GM13977 (cell line): Measurements from ENCODE around the gene NXNL1.
"Not testable (repeated sequence)": the region's sequence is repeated elsewhere in the genome, so short reads cannot be mapped to it uniquely, and the experiment has no call there.

ENCODE experiments used
- DNase-seq: peaks from one replicate; pipeline ENCODE4 v3.0.0; 2012; ENCODE audit warnings: low spot score
- CTCF ChIP-seq: IDR thresholded peaks from 2 replicates; pipeline ENCODE4 v1.5.1; 2012; ENCODE audit warnings: mild to moderate bottlenecking, control low read depth; ENCODE audit not compliant: insufficient read depth; ENCODE audit errors: extremely low read depth, missing control alignments
- in situ Hi-C: fragments of 300-500 bp; cut with MboI; formaldehyde crosslinking; loops from one replicate; pipeline ENCODE4 v1.12.0; 2022; ENCODE audit warnings: low sequenced_read_pairs, low pct_unique_long_range_greater_than_20kb, mixed read lengths, inconsistent platforms; ENCODE audit not compliant: unreplicated experiment

The NXNL1 gene

GRCh38 chr19:17460372-17461230 lies at the start of gene NXNL1:
NXNL1 (minus strand) TSS chr19:17460926; CDS start chr19:17460869, 57 bp downstream.
- in situ Hi-C loops: no loop called here
- TF ChIP-seq CTCF: no peak
- no peak for DNase-seq

GRCh38 chr19:17508558-17508933 lies 47.8 kb upstream of the NXNL1 start:
- in situ Hi-C loops, DNase-seq: not testable (repeated sequence)

GRCh38 chr19:17506745-17507144 lies 46.0 kb upstream of the NXNL1 start:
- in situ Hi-C loops: no loop called here
- no peak for TF ChIP-seq CTCF
- no peak for DNase-seq

- in situ Hi-C loops: no loop called here
- no peak for TF ChIP-seq CTCF
- no peak for DNase-seq
Measured at GRCh38 chr19:17505223-17505622, 44.5 kb upstream of the NXNL1 start.

GRCh38 chr19:17504456-17504855 lies 43.7 kb upstream of the NXNL1 start:
- TF ChIP-seq CTCF: no peak
- DNase-seq: no peak
- in situ Hi-C loops: no loop called here

GRCh38 chr19:17504030-17504429 lies 43.3 kb upstream of the NXNL1 start:
- TF ChIP-seq CTCF: no peak
- no peak for DNase-seq
- in situ Hi-C loops: no loop called here

- in situ Hi-C loops: no loop called here
- no peak for TF ChIP-seq CTCF
- no peak for DNase-seq
Measured at GRCh38 chr19:17503240-17503639, 42.5 kb upstream of the NXNL1 start.
